Activated CD4-positive, alpha-beta T cell treated with anti-CD3 and anti-CD28 coated beads, Interleukin-2, amount 50 U/mL, for 1 hour (primary cell): Measurements from ENCODE around the gene TAS2R50.

ENCODE experiments used
- DNase-seq: peaks from one replicate; pipeline ENCODE4 v3.0.0-alpha.2; 2020

TAS2R50 gene

DNA sequence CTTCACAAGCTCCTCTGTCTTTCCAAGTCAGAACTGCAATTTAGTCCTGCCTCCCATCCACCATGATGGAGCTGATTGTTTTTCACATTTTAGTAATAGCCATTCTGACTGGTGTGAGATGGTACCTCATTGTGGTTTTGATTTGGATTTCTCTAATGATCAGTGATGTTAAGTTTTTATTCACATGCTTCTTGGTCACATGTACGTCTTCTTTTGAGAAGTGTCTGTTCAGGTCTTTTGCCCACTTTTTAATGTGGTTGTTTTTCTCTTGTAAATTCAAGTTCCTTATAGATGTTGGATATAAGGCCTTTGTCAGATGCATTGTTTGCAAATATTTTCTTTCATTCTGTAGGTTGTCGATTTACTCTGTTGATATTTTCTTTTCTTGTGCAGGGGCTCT, 43.5 kb downstream of the TAS2R50 start:
- DNase-seq, result no peak

DNA sequence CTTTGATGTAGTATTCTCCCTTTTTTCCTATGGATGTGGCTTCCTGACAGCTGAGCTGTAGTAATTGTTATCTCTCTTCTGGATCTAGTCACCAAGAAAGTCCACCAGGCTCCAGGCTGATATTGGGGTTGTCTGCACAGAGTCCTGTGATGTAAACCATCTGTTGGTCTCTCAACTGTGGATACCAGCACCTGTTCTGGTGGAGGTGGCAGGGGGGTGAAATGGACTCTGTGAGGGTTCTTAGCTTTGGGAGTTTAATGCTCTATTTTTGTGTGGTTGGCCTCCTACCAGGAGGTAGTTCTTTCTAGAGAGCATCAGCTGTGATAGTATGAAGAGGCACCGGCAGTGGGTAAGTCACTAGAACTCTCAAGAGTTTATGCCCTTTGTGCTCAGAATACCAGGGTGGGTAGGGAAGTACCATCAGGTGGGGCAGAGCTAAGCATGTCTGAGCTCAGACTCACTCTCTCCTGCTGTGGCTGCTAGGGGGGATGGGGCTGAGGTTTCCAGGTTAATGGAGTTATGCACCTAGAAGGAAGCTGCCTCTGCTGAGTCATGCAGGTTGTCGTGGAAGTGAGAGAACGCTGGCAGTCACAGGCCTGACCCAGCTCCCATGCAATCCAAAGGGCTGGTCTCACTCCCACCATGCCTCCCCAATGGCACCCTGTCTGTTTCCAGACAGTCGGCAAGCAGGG, 44.6 kb downstream of the TAS2R50 start:
- DNase-seq, result no peak

DNA sequence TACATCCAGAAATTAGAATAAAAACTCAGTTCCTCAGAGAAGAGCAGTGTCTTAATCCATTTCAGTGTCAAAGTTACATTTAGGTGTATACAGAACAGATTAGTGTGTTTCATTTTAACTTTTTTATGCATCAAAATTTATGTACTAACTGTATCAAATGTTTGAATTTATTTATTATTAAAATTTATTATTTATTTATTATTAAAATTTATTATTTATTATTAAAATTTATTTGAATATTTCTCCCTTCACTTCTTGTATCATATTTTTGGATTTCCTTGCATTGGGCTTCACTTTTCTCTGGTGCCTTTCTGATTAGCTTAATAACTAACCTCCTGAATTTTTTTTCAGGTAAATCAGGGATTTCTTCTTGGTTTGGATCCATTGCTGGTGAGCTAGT, 45.3 kb downstream of the TAS2R50 start:
- no peak for DNase-seq

DNA sequence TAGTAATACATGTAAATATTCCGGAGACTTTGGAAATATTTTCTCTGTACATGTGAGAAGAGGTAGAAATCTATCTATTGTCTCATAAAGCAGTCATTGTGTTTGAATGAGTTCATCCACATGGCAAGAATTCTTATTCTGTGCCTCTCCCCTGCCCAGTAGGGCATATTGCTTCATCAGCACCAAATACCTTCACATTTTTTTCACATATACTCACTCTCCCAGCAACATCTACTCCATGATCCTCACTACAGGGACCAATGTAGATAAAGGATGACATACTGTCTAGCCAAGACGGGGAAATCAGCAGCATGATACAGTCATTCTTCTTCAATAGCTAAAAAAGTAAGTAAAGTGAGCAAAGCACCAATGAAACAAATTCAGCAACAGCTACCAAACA, 46.3 kb downstream of the TAS2R50 start:
- no peak for DNase-seq

DNA sequence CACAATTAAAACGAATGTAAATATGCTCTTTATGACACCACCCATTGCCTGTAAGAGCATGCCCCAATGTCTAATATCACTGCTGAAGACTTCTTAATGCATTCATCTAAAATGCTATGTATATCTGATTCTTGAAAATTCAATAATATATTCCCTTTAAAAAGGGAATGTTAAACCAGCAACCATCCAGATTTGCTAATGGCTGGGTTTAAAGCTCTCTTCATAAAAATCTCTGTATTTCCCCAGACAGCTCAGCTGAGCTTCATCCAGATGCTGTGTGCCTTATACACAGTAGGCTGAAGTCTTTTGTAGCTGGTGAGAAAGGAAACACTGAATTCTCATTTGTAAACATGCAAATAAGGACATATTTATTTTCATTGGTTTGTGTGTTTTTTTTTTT, 47.5 kb downstream of the TAS2R50 start, which contains the start of gene TAS2R14:
TSS of gene TAS2R14 (minus strand) at position 101 of the 400 bp plus-strand sequence. CDS start at position 45, 56 bp downstream.
- DNase-seq, result no peak

DNA sequence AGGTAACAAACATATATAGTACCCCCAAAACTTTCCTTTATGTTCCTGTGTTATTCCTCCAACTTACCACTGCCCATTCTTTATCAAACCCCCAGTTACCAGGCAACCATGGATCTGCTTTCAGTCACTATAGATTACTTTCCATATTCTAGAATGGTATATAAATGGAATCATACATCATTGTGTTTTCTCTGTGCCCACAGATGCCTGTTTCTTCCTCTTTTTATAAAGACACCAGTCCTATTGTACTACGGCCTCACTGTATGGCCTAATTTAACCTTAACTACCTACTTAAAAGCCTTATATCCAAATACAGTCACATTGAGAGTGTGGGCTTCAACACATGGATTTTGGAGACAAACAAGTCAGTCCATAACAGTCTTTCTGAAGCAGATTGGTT, 50.2 kb downstream of the TAS2R50 start:
- no peak for DNase-seq
